ENCODE results near the gene GABRQ.

DNA sequence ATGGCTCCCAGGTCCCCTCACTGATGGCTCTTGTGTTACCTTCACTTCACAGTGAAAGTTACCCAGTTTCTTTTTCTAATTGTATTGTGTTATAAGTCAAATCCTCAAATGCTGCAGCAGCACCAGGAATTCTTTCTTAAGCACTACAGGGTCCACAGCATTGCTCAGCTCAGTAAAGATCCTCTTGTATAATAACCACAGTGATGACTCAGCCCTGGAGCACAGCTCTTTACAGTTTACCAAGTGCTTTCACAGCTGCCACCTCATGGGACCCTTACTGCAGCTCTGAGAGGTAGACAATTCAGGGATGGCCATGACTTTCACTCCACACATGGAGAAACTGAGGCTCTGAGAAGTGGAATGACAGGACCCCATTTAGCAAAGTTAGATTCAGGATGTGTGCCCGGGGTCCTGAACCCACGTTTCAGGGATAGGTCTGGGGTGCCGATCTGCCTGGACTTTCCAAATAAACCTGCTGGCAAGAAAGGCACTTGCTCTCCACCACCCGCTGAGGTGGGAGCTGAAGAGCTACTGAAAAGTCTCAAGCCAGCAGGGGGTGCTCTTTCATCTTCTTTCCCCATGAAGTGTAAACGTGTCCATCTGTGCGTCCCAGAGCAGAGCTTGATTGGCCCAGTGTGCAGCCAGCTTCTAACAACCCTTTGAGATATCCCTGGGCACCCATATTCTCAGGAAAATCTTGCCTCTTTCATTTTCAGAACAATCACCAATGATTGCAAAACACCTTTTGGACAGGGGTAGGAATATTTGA, 35.7 kb upstream of the GABRQ start:
- TF ChIP-seq POLR2A (IDR thresholded peaks at IDR 0.05) = no peak
- TF ChIP-seq, protein P1, sequence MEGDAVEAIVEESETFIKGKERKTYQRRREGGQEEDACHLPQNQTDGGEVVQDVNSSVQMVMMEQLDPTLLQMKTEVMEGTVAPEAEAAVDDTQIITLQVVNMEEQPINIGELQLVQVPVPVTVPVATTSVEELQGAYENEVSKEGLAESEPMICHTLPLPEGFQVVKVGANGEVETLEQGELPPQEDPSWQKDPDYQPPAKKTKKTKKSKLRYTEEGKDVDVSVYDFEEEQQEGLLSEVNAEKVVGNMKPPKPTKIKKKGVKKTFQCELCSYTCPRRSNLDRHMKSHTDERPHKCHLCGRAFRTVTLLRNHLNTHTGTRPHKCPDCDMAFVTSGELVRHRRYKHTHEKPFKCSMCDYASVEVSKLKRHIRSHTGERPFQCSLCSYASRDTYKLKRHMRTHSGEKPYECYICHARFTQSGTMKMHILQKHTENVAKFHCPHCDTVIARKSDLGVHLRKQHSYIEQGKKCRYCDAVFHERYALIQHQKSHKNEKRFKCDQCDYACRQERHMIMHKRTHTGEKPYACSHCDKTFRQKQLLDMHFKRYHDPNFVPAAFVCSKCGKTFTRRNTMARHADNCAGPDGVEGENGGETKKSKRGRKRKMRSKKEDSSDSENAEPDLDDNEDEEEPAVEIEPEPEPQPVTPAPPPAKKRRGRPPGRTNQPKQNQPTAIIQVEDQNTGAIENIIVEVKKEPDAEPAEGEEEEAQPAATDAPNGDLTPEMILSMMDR (IDR thresholded peaks at IDR 0.05) = no peak

Data from breast epithelium (tissue), 3 donors.